Measurements from ENCODE around the gene TMEM9. TPM values are rescaled to one million over a fixed set of nuclear protein-coding genes. Genes with fewer than 3 reads are reported as not detected.
"Not testable (repeated sequence)": the region's sequence is repeated elsewhere in the genome, so short reads cannot be mapped to it uniquely, and the experiment has no call there.

TMEM9 gene
- total RNA-seq, 4 donors from 2014 or later: 51.7 to 61.5 (median 56.7) TPM

- ATAC-seq: no peak
- 58 to 63% methylated on average over 4 to 7 of the region's 7 CpGs for WGBS, 2 donors (ENCODE audit: low coverage in 1 of 2)
- TF ChIP-seq POLR2AphosphoS5 (IDR thresholded peaks at IDR 0.05) (no peak), CTCF (IDR thresholded peaks at IDR 0.05) (no peak), POLR2A (IDR thresholded peaks at IDR 0.05) (no peak), EP300 (IDR thresholded peaks at IDR 0.05) (no peak)
Observed at GRCh38 chr1:201164645-201165044, 10.4 kb upstream of the TMEM9 start.

GRCh38 chr1:201163707-201164106 is 9.4 kb upstream of the TMEM9 start:
- WGBS, 2 donors (ENCODE audit: low coverage in 1 of 2): 19 to 34% methylated on average over 4 of the region's 4 CpGs
- no peaks in the 10 kb centered on the region for H3K4me1 ChIP-seq
- no peaks in the 10 kb centered on the region for H3K9me3 ChIP-seq
- no peak overlapping the region for H3K27ac ChIP-seq
- no peak overlapping the region for H3K4me3 ChIP-seq
- no peak for ATAC-seq
- no peaks in the 10 kb centered on the region for H3K36me3 ChIP-seq
- H3K27me3 ChIP-seq: no peaks in the 10 kb centered on the region
- TF ChIP-seq POLR2A (IDR thresholded peaks at IDR 0.05): no peak
- TF ChIP-seq POLR2AphosphoS5 (IDR thresholded peaks at IDR 0.05): no peak
- no peak for TF ChIP-seq CTCF (IDR thresholded peaks at IDR 0.05)
- TF ChIP-seq EP300 (IDR thresholded peaks at IDR 0.05): no peak

More at GRCh38 chr1:201164645-201165044, 10.4 kb upstream of the TMEM9 start:
- Histone ChIP-seq H3K9me3 (no peaks in the 10 kb centered on the region), H3K27ac (no peak overlapping the region), H3K4me1 (no peaks in the 10 kb centered on the region), H3K4me3 (no peak overlapping the region), H3K36me3 (no peaks in the 10 kb centered on the region), H3K27me3 (no peaks in the 10 kb centered on the region)

- H3K9me3 ChIP-seq, H3K27me3 ChIP-seq, ATAC-seq, H3K36me3 ChIP-seq, H3K27ac ChIP-seq, H3K4me1 ChIP-seq, H3K4me3 ChIP-seq: not testable (repeated sequence)
- WGBS, 2 donors (ENCODE audit: low coverage in 1 of 2): 90 to 100% methylated on average over 1 to 8 of the region's 8 CpGs
Observed at GRCh38 chr1:201163036-201163435, 8.8 kb upstream of the TMEM9 start.

- no peaks in the 10 kb centered on the region for H3K36me3 ChIP-seq
- H3K27me3 ChIP-seq: no peaks in the 10 kb centered on the region
- no peak for TF ChIP-seq POLR2A (IDR thresholded peaks at IDR 0.05)
- TF ChIP-seq CTCF (IDR thresholded peaks at IDR 0.05): no peak
- no peak for TF ChIP-seq EP300 (IDR thresholded peaks at IDR 0.05)
- no peak for TF ChIP-seq POLR2AphosphoS5 (IDR thresholded peaks at IDR 0.05)
- H3K27ac ChIP-seq: no peak overlapping the region
- 100% methylated on average over 1 of the region's 2 CpGs; no CpG with 5 or more reads in 1 of the 2 donors for WGBS, 2 donors (ENCODE audit: low coverage in 1 of 2)
- no peak overlapping the region for H3K4me3 ChIP-seq
- ATAC-seq: no peak
- H3K9me3 ChIP-seq: no peaks in the 10 kb centered on the region
- H3K4me1 ChIP-seq: peaks cover 0 to 18% (median 8%) of the 10 kb centered on the region in 3 donors
Observed at GRCh38 chr1:201157949-201158348, 3.7 kb upstream of the TMEM9 start.

GRCh38 chr1:201156819-201157218 is 2.5 kb upstream of the TMEM9 start:
- Histone ChIP-seq H3K4me3 (no peak overlapping the region), H3K27ac (no peak overlapping the region)

More at GRCh38 chr1:201156819-201157218, 2.5 kb upstream of the TMEM9 start:
- Histone ChIP-seq H3K9me3 (no peaks in the 10 kb centered on the region), H3K27me3 (no peaks in the 10 kb centered on the region), H3K36me3 (peaks cover 0 to 1% of the 10 kb centered on the region in 2 donors), H3K4me1 (peaks cover 0 to 25% (median 8%) of the 10 kb centered on the region in 3 donors)
- TF ChIP-seq POLR2A (IDR thresholded peaks at IDR 0.05): no peak
- TF ChIP-seq EP300 (IDR thresholded peaks at IDR 0.05): no peak
- TF ChIP-seq CTCF (IDR thresholded peaks at IDR 0.05): no peak
- TF ChIP-seq POLR2AphosphoS5 (IDR thresholded peaks at IDR 0.05): no peak
- ATAC-seq: no peak
